AG04449 (cell line): ENCODE results near the gene ZNF197.

Experiments used
- CTCF ChIA-PET: fragments of 350-600 bp; formaldehyde crosslinking; extraction: SDS; loops from one replicate; lab custom pipeline; 2021; ENCODE audit warnings: antibody characterized with exemption; lab: Yijun Ruan, JAX
- POLR2A ChIA-PET: fragments of 400-600, 350-600 bp; formaldehyde crosslinking; extraction: SDS; loops from one replicate; lab custom pipeline; 2020; ENCODE audit warnings: antibody characterized with exemption, inconsistent platforms; lab: Yijun Ruan, JAX
- DNase-seq: peaks from one replicate; pipeline ENCODE4 v3.0.0-alpha.2; 2010; ENCODE audit warnings: low read depth, low spot score
- H3K4me3 ChIP-seq: 2 replicates; pipeline ENCODE4 v1.5.1; 2011; ENCODE audit warnings: low read depth, mild to moderate bottlenecking, control low read depth, low read length
- TF ChIP-seq, protein P1 (sequence below): IDR thresholded peaks from one replicate; pipeline ENCODE4 v1.5.1; 2011; ENCODE audit warnings: mild to moderate bottlenecking, moderate library complexity, low read length, control low read depth, inconsistent platforms; ENCODE audit not compliant: insufficient read depth; ENCODE audit errors: missing control alignments

Gene ZNF197

DNA sequence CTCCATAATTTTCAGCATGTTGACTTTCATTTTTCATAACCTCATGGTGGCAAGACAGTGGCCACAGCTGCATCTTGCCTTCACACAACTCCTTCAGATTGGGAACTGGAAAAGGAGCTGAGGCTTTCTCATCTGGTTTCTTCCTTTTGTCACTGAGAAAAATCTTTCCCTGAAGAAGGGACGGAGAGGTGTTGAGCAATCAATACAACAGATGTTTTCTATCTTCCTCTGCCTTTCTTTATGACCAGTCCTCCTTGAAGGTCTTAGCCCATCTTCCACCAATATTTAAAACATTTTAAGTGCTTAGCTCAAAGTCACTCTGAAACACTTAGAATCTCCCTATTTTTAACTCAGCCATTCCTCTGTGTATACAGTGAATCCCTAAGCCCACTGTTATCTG is 28.2 kb upstream of the ZNF197 start:
- CTCF ChIA-PET: interaction anchor here (1.3 kb wide), 1 partner anchor 11 kb away, joined by 3 read pairs; no protein-coding TSS in a partner anchor
- TF ChIP-seq, protein P1, sequence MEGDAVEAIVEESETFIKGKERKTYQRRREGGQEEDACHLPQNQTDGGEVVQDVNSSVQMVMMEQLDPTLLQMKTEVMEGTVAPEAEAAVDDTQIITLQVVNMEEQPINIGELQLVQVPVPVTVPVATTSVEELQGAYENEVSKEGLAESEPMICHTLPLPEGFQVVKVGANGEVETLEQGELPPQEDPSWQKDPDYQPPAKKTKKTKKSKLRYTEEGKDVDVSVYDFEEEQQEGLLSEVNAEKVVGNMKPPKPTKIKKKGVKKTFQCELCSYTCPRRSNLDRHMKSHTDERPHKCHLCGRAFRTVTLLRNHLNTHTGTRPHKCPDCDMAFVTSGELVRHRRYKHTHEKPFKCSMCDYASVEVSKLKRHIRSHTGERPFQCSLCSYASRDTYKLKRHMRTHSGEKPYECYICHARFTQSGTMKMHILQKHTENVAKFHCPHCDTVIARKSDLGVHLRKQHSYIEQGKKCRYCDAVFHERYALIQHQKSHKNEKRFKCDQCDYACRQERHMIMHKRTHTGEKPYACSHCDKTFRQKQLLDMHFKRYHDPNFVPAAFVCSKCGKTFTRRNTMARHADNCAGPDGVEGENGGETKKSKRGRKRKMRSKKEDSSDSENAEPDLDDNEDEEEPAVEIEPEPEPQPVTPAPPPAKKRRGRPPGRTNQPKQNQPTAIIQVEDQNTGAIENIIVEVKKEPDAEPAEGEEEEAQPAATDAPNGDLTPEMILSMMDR: no peak
- no peak for DNase-seq
- H3K4me3 ChIP-seq: no peak overlapping the region
- POLR2A ChIA-PET: no interaction called here

DNA sequence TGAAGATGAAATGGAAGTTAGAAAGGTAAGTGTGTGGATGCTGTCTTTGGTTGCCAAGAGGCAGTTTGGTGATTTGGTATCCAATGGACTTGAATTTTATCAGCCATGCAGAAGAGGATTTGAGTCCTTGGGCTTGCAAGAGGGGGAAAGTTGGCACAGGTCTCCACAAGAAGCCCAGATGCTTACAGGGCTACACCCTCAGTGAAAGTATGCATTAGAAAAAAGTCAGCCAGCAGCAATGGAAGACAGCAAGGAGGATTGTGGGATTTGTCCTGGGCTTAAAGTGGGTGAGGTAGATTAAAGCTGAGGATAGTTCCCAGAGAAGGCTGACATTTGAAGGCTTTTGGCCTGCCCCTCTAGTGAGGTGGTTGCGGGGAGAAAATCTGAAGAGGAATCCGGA is 23.1 kb upstream of the ZNF197 start:
- TF ChIP-seq, protein P1: no peak
- no peak overlapping the region for H3K4me3 ChIP-seq
- ChIA-PET POLR2A (no interaction called here), CTCF (no interaction called here)
- DNase-seq: no peak

GRCh38 chr3:44612678-44613077 is 12.2 kb upstream of the ZNF197 start:
- ChIA-PET CTCF (no interaction called here), POLR2A (no interaction called here)
- TF ChIP-seq, protein P1: no peak
- DNase-seq: no peak
- no peak overlapping the region for H3K4me3 ChIP-seq

GRCh38 chr3:44628716-44629115 is 3.9 kb downstream of the ZNF197 start:
- ChIA-PET POLR2A (no interaction called here), CTCF (no interaction called here)
- TF ChIP-seq, protein P1: no peak
- DNase-seq: no peak
- H3K4me3 ChIP-seq: no peak overlapping the region

GRCh38 chr3:44632193-44632592 is 7.4 kb downstream of the ZNF197 start:
- H3K4me3 ChIP-seq: no peak overlapping the region
- ChIA-PET POLR2A (no interaction called here), CTCF (no interaction called here)
- TF ChIP-seq, protein P1: no peak
- DNase-seq: no peak

DNA sequence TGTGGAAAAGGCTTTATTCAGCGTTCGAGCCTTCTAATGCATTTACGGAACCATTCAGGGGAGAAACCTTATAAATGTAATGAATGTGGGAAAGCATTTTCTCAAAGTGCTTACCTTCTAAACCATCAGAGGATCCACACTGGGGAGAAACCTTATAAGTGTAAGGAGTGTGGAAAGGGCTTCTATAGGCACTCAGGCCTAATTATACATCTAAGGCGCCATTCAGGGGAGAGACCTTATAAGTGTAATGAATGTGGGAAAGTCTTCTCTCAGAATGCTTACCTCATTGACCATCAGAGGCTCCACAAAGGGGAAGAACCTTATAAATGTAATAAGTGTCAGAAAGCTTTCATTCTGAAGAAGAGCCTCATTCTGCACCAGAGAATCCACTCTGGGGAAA is 17.5 kb downstream of the ZNF197 start:
- TF ChIP-seq, protein P1: no peak
- H3K4me3 ChIP-seq: no peak overlapping the region
- DNase-seq: no peak
- CTCF ChIA-PET: interaction anchor here (0.9 kb wide), 1 partner anchor 11 kb away, joined by 3 read pairs; no protein-coding TSS in a partner anchor
- POLR2A ChIA-PET: no interaction called here
